GM20000 (cell line): ENCODE measurements around the gene IGIP.

Experiments
- DNase-seq: peaks from one replicate; pipeline ENCODE4 v3.0.0; 2012; ENCODE audit warnings: low spot score
- TF ChIP-seq, protein P1 (sequence below): IDR thresholded peaks from 2 replicates; pipeline ENCODE4 v1.5.1; 2012; ENCODE audit warnings: mild to moderate bottlenecking, control low read depth; ENCODE audit errors: extremely low read depth, missing control alignments

IGIP gene

DNA sequence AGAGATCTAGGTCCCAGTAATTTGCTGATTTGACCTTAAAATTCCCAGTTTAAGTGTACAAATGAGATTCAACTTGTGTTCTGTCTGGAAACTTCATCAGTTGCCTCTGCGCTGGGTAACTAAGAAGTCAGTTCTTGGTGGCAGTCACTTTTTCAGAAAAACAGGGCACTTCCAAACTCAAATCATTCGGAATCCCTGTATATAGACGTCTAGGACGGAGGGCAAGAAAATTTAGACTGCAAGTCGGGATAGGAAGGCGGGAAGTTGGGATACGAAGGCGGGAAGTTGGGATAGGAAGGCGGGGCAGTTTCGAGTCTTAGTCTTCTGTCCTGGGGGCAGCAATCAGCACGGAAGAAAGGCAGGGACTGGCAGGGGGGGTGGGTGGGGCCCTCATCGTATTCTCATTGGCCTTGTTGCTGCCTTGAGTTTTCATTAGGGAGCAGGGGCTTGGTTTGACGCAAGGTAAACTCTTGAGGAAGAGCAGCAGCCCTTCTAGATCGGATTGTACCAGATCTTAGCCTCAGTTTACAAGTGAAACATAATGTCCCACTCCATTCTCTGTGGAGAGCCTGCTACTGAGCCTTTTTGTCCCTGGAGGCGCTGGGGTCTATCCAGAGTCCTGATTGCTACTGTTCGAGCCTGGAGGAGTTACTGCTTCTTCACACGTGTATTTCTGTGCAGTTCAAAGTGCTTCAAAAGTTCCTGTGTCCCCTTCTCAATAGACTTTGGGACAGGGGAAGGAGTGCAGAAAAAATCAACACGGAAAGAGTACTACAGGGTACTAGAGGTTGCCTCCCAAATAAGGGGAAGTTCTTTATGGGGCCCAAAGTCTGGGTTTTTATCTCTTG, 14.5 kb upstream of the IGIP start:
- TF ChIP-seq, protein P1, sequence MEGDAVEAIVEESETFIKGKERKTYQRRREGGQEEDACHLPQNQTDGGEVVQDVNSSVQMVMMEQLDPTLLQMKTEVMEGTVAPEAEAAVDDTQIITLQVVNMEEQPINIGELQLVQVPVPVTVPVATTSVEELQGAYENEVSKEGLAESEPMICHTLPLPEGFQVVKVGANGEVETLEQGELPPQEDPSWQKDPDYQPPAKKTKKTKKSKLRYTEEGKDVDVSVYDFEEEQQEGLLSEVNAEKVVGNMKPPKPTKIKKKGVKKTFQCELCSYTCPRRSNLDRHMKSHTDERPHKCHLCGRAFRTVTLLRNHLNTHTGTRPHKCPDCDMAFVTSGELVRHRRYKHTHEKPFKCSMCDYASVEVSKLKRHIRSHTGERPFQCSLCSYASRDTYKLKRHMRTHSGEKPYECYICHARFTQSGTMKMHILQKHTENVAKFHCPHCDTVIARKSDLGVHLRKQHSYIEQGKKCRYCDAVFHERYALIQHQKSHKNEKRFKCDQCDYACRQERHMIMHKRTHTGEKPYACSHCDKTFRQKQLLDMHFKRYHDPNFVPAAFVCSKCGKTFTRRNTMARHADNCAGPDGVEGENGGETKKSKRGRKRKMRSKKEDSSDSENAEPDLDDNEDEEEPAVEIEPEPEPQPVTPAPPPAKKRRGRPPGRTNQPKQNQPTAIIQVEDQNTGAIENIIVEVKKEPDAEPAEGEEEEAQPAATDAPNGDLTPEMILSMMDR, result no peak
- DNase-seq, result no peak

DNA sequence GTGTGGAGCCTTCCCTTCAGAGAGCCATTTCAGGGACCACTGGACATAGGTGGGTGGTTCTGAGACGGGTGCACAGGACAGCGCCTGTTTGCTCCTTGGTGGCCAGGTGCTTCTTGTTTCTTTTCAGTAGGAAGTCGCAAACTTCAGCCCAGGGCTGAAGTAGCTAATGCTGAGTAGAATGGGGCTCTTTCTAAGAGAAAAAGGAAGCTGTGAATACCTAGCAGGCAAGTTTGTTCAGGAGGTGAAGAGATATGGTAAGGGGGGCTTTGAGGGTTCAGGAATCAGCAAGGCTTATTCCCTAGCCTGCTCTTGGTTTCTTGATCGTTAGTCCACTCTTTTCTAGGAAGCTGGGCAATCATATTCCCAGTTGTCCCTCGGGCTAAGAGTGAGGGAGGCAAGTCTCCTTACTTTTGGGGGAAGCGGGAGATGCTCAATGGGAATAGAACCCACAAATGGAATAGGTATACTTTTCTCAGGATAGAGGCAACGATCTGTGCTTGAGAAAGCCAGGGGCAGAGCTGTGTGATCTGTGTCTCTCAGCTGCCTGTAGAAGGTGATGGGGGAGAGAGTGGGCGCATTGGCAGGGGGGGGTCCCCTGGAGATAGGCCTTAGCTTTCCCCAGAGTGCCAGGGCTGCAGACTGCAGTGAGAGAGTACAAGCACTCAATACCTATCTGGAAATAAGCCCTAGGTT, 13.7 kb upstream of the IGIP start:
- no peak for DNase-seq
- TF ChIP-seq, protein P1, result no peak

DNA sequence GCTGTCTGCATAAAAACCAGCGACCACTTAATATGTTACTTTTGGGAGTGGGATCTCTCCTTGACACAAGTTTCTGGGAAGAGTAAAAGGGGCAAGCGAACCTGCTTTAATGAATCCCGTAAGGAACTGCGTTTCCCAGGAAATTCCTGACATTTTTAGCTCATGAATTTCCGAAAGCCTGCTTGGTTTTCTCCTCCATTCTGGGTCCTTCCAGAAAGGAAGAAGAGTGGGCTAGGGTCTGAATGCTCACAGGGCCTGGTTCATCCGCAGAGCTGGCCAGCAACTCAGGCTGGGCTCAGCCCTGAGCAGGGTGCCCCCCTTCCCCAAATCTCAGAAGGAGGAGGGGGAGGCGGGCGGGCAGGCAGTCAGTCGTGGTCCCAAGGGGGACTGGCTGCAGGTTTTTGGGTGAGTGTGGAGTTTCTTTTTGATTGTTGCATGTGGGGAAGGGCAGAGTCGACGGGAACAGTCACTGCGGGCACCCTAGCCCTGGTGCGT, 13.0 kb upstream of the IGIP start:
- TF ChIP-seq, protein P1, result no peak
- DNase-seq, result no peak

DNA sequence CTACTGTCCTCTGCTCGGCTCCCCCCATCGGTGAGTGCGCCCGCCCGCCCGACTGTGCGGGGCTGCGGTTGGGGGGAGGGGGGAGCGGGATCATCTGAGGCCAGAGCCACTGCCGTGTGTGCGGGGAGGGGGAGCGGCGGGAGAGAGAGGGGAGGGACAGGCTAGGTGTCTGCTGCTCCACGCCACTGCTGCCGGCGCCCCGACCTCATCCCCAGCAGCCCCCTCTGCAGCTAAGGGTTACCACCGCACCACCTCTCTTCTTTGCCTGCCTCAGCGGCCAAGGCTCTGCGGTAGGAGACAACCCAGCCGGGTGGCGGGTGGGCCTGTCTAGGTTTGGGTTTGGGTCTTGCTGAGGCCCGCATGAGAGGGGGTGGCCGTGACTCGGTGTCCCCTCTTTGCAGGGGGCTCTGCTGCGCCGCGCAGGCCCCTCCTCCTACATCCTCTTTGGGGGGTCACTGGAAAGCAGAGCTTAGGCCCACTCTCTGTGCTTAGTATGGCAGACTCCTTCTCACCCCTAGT, 12.5 kb upstream of the IGIP start:
- DNase-seq, result no peak
- TF ChIP-seq, protein P1, result no peak

DNA sequence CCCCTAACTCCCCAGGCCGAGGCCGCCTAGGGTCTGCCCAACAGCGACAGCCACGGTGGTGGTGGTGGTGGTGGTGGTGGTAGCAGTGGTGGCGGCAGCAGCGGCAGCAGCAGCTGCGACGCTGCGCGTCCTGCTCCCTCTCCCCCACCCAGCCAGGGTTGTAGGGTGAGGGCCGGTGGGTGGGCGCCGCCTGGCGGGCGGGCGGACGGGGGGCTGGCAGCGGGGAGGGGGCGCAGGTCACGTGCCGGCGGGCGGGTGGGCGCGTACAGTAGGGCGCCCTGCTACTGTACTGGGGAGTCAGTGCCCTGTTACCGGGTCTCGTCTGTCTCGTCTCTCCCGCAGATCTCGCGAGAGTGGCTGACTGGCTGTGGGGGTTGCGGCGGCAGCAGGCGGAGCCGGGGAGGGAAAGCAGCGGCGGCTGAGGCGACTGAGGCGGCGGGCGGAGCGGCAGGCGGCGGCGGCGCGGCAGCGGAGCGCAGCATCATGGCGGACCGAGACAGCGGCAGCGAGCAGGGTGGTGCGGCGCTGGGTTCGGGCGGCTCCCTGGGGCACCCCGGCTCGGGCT, 12.0 kb upstream of the IGIP start, which contains the start of gene PURA:
Gene PURA, plus strand, starts transcription at position 411 of the 565 bp plus-strand sequence. Its CDS starts 73 bp downstream, at position 484.
- DNase-seq, result peak; percentile 99
- TF ChIP-seq, protein P1, result no peak

DNA sequence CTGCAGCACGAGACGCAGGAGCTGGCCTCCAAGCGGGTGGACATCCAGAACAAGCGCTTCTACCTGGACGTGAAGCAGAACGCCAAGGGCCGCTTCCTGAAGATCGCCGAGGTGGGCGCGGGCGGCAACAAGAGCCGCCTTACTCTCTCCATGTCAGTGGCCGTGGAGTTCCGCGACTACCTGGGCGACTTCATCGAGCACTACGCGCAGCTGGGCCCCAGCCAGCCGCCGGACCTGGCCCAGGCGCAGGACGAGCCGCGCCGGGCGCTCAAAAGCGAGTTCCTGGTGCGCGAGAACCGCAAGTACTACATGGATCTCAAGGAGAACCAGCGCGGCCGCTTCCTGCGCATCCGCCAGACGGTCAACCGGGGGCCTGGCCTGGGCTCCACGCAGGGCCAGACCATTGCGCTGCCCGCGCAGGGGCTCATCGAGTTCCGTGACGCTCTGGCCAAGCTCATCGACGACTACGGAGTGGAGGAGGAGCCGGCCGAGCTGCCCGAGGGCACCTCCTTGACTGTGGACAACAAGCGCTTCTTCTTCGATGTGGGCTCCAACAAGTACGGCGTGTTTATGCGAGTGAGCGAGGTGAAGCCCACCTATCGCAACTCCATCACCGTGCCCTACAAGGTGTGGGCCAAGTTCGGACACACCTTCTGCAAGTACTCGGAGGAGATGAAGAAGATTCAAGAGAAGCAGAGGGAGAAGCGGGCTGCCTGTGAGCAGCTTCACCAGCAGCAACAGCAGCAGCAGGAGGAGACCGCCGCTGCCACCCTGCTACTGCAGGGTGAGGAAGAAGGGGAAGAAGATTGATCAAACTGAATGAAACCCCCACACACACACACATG, 11.2 kb upstream of the IGIP start:
- TF ChIP-seq, protein P1, result no peak
- DNase-seq, result no peak
